ENCODE measurements around the gene GUCY1A2.
"Not testable (repeated sequence)": the region's sequence is repeated elsewhere in the genome, so short reads cannot be mapped to it uniquely, and the experiment has no call there.

GUCY1A2 gene

DNA sequence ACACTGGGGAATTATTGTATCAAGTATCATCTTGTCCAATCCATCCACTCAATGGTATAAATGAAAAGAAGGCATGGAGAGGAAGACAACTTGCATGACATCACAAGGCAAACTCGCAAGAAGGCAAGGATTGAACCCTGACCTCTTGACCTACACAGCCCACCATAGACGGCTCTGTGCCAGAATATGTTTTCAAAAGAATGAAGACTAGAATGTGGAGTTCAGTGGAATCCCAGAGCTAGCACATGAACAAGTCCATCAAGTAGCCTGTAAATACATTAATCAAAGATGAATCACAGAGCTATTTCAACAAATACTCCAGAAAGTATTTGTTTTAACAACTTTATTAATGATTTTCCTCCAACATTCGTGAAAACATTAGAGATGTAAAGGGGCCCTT, 189.7 kb downstream of the GUCY1A2 start:
- POLR2A ChIA-PET = no interaction called here
- DNase-seq (ENCODE audit: extremely low spot score) = no peak
- no peak for TF ChIP-seq CTCF (IDR thresholded peaks at IDR 0.05; ENCODE audit: control extremely low read depth, extremely low read depth, low read depth, missing control alignments)
- CTCF ChIA-PET = no interaction called here

GRCh38 chr11:106827687-106828086, 190.6 kb downstream of the GUCY1A2 start:
- ChIA-PET CTCF (interaction anchor here (1.0 kb wide), 1 partner anchor 17 kb away, joined by 3 read pairs; no protein-coding TSS in a partner anchor), POLR2A (no interaction called here)
- no peak for DNase-seq (ENCODE audit: extremely low spot score)
- TF ChIP-seq CTCF (IDR thresholded peaks at IDR 0.05; ENCODE audit: control extremely low read depth, extremely low read depth, low read depth, missing control alignments) = no peak

DNA sequence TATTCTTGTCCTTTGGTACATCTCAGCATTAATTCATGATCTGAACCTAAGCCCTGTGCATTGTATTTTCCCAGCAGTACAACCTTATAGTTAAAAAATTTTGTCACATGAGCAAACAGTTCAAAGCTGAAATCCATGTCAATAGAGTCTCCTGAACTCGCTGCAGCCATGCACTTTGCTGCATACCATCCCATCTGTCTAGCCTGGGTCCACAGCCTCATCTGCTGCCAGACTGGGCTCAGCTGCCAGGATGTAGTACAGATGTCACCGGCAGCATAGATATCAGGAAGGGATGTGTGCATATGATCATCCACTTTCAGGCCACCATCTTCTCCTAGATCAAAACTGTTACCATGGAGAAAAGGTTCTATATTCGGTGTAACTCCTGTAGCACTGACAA, 191.7 kb downstream of the GUCY1A2 start:
- DNase-seq (ENCODE audit: extremely low spot score); POLR2A ChIA-PET: not testable (repeated sequence)
- CTCF ChIA-PET = interaction anchor here (1.0 kb wide), 1 partner anchor 16 kb away, joined by 3 read pairs; no protein-coding TSS in a partner anchor

- ChIA-PET POLR2A (no interaction called here), CTCF (no interaction called here)
- DNase-seq (ENCODE audit: extremely low spot score) = no peak
- no peak for TF ChIP-seq CTCF (IDR thresholded peaks at IDR 0.05; ENCODE audit: control extremely low read depth, extremely low read depth, low read depth, missing control alignments)
Observed at GRCh38 chr11:106821826-106822225, 196.4 kb downstream of the GUCY1A2 start.

- TF ChIP-seq CTCF (IDR thresholded peaks at IDR 0.05; ENCODE audit: control extremely low read depth, extremely low read depth, low read depth, missing control alignments) = no peak
- POLR2A ChIA-PET = no interaction called here
- no peak for DNase-seq (ENCODE audit: extremely low spot score)
Observed at GRCh38 chr11:106821291-106821690, 197.0 kb downstream of the GUCY1A2 start.

GRCh38 chr11:106818443-106818842, 199.8 kb downstream of the GUCY1A2 start:
- no peak for TF ChIP-seq CTCF (IDR thresholded peaks at IDR 0.05; ENCODE audit: control extremely low read depth, extremely low read depth, low read depth, missing control alignments)
- no peak for DNase-seq (ENCODE audit: extremely low spot score)
- CTCF ChIA-PET = no interaction called here
- POLR2A ChIA-PET = no interaction called here

More at GRCh38 chr11:106821291-106821690, 197.0 kb downstream of the GUCY1A2 start:
- CTCF ChIA-PET = no interaction called here

DNA sequence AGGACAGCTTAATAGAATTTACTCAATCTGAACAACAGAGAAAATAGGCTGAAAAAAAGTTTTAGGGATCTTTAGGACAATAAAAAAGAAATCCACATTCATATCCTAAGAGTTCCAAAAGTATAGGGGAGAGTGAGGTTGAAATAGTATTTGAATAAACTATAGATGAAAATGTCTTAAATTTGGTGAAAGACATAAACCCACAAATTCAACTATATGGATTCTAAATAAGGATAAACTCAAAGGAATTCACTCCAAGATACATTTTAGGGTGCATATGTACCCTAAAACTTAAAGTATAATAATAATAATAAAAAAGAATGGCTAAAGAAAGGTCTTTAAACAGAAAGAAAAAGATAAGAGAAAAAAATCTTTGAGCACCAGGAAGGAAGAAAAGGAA, 203.1 kb downstream of the GUCY1A2 start:
- no peak for DNase-seq (ENCODE audit: extremely low spot score)
- no peak for TF ChIP-seq CTCF (IDR thresholded peaks at IDR 0.05; ENCODE audit: control extremely low read depth, extremely low read depth, low read depth, missing control alignments)
- POLR2A ChIA-PET = no interaction called here
- CTCF ChIA-PET = no interaction called here

Data from GM10248 (cell line).